ENCODE results near the gene APBA3.
"Not testable (repeated sequence)": the region's sequence is repeated elsewhere in the genome, so short reads cannot be mapped to it uniquely, and the experiment has no call there.

The APBA3 gene

DNA sequence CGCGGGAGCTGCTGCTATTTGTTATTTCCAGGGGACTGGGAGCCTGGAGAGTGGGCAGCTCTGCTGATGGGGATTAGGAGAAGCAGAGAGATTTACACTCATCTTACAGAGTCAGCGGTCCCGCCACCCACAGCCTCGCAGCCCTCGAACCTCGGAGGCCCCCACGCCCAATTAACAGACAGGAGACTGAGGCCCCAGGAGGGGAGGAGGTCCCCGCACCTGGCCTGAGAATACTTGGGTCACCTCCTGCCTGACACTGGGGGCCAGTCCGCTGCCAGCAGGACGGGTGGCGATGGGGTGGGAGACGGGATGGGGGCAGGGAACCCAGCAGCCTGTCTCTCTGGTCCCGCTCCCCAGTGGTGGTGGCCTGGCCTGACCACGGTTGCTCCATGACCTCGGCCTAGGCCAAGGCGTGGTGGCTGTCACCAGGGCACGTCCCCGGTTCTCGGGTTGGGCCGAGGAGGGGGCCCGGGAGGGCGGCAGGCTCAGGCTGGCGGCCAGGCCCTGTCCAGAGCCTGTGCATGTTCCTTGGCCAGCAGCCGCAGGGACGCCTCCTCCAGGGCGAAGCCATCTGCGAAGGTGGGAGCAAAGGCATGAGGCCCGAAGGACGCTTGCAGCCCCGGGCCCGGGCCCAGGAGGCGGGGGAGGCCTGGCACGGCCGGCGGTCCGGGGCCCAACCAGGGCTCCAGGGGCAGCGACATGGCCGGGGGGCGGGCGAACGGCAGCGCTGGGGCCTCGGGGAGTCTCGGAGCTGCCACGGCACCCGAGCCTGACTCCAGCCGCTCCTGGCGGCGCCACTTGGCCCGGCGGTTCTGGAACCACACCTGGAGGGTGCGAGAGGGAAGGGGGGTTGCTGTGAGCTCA lies 8.9 kb upstream of the APBA3 start:
- DNase-seq = no peak

DNA sequence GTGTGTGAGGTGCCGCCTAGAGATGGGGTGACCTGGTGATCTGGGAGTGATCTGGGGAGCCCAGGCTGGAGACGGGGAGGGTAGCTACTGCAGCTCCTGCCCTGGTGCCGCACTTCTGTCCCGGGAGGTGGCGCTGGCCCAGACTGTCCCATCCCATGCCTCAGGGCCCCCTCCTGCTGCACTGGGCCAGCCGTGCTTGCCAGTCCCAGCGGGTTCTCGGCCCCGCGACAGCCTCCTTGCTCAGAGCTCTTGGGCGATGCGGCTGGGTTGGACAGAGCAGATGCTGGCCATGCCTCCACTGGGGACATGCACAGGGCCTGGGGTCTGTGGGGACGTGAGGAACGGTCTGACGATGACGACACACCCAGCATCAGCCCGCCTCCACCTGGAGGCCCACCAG lies 8.0 kb upstream of the APBA3 start:
- DNase-seq = no peak

- no peak for DNase-seq
These were observed 7.2 kb upstream of the APBA3 start for GRCh38 chr19:3768748-3769099.

DNA sequence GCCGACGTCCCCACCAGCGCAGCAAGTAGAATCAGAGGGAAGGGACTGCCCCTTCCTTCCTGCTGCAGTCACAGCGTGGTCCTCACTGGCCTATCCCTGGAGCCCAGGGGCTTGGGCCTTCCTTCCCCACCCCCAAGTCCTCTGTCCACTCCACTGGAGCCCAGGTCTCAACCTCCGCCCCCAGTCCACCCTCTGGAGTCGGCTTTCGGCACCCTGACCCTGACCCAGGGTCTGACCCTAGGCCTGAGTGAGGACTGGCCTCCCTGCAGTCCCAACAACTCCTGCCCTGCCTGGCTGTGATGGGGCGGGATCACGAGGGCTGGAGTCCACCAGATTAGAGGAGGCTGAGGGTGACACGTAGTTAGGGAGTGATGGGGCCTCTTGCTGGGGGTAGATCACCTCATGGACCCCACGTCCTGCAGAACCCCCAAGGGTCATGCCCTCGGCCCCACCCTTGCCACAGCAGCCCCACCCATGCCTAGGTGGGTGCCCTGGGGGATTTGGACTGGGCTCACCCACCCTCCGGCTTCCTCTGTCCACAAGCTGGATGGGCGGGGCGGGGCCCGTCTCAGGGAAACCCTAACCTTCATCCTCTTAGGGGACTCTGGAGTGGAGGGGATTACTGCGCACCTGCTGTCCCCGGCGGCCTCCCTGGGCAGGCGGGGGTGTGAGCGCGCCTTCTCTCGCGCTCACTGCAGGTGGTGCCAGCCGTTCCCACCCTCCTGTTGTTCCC lies 6.7 kb upstream of the APBA3 start:
- no peak for DNase-seq

- no peak for DNase-seq
These were observed 5.6 kb upstream of the APBA3 start for GRCh38 chr19:3767050-3767449.

DNA sequence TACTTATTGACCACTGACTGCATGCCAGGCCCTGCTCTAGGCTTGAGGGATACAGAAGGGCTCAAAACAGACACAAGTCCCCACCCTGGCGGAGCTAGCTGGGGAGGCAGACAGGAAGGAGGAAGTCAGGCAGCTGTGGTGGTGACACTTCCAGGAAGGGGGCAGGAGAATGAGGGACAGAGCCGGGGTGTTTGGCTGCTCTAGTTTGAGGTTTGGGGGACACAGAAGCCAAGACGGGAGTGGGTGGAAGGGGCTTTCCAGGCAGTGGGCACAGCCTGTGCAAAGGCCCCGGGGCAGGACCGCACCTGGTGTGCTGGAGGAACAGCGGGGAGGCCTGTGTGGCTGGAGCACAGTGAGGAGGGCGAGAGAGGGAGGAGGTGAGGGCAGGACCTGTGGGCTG lies 5.0 kb upstream of the APBA3 start:
- DNase-seq = no peak

- not testable (repeated sequence) for DNase-seq
These were observed 4.3 kb upstream of the APBA3 start for GRCh38 chr19:3765757-3766156.

DNA sequence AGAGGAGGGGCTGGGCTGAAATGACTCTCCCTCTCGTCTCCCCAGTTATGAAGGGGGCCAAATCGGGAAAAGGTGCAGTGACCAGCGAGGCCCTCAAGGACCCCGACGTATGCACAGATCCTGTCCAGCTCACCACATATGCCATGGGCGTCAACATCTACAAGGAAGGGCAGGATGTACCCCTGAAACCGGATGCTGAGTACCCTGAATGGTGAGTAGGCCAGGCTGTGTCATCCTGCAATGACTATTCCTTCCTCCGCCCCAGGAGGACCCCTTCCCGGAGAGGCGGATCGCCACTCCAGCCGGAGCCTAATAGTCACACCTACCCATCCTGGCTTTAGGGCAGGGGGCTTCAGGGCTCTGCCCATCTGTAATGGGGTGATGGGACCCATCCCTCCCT lies 3.6 kb upstream of the APBA3 start:
- no peak for DNase-seq

- DNase-seq = peak; percentile 99
These were observed 1.3 kb upstream of the APBA3 start, which contains the start of gene MRPL54 for GRCh38 chr19:3762501-3763459. TSS of gene MRPL54 (plus strand) at chr19:3762682. CDS start at chr19:3762701, 19 bp downstream.

DNA sequence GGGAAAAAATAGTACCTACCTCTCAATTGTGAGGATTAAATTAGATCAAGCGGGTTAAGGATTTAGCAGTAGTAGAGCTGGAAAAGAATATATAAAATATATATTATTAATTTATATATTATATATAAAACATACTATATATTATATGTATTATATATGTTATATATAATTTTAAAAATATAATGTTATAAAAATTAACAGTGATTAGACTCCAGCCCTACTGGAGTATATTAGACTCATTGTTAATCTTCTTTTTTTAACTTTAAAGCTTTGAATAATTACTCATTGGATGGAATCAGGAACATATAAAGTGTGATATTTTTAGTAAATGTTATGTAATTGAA lies 610 bp upstream of the APBA3 start:
- no peak for DNase-seq

DNA sequence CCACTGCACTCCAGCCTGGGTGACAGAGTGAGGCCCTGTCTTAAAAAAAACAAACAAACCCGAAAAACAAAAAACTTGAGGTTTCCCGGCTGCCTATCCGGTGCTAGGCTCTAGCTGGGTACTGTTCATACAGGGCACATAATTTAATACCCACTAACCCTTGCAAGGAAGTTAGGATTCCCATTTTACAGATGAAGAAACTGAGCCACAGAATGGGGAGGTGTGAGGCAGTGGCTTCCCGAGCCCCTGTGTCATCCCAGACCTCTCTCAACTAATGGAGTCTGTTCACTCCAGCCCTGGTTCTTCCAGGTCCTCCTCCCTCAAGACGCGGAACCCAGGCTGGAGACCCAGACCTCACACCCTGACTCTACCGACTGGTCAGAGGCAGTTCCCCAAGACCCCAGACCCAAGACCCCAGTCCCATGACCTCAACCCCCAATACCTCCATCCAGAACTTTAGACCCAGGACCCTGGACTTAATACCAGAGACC lies 576 bp downstream of the APBA3 start:
- DNase-seq = peak; percentile 16

- no peak for DNase-seq
These were observed 1.8 kb downstream of the APBA3 start for GRCh38 chr19:3759482-3760254.

DNA sequence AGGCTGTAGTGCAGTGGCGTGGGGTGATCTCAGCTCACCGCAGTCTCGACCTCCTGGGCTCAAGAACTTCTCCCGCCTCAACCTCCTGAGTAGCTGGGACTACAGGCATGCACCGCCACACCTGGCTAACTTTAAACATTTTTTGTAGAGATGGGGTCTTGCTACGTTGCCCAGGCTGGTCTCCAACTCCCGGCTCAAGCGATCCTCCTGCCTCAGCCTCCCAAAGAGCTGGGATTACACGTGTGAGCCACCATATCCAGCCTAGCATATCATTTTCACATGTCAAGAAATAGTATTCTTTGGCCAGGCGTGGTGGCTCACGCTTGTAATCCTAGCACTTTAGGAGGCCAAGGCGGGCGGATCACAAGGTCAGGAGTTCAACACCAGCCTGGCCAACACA lies 3.2 kb downstream of the APBA3 start:
- not testable (repeated sequence) for DNase-seq

DNA sequence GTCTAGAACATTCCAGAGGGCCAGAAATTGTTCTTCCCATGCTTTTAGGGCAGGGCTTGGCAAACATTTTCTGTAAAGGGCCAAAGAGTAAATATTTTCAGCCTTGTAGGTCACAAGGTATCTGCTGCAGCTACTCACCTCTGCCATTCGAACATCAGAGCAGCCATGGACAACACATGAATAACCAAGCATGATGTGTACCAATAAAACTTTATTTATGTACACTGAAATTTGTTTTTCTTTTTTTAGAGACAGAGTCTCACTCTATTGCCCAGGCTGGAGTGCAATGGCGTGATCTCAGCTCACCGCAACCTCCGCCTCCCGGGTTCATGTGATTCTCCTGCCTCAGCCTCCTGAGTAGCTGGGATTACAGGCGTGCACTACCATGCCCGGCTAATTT lies 3.8 kb downstream of the APBA3 start:
- not testable (repeated sequence) for DNase-seq

DNA sequence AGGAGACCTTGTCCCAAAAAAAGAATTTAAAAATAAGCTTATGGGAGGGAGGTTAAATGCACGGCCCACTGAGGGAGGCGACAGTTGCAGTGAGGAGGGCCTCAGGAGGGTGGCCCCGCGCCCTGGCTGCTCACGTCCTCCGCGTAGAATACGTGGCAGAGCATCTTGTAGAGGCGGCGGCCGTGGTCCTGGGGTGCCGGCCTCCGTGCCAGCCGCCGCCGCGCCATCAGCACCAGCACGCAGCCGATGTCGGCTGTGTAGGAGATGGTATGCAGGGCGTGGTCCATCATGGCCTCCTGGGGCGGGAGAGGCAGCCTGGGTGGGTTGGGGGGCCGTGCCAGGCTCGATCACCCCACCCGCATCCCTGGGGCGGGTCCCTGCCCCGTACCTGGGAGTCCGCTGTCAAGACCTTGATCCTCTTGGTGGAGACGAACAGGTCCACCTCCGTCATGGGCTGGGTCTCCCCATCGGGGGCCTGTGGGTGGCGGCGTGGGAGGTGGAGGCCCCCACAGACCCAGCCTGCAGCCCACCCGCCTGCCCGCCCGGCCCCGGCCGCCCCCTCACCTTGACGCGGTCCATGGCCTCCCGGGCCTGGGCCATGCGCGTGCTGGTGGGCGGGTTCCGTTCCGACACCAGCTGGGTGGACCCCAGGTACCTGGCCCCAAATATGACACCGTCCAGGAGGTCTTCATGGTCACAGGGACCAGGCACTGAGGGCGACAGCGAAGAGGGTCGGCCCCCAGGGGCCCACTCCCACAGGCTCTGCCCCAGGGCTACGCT lies 7.7 kb downstream of the APBA3 start:
- DNase-seq = no peak

GRCh38 chr19:3752492-3752891 lies 9.0 kb downstream of the APBA3 start:
- DNase-seq = no peak

DNA sequence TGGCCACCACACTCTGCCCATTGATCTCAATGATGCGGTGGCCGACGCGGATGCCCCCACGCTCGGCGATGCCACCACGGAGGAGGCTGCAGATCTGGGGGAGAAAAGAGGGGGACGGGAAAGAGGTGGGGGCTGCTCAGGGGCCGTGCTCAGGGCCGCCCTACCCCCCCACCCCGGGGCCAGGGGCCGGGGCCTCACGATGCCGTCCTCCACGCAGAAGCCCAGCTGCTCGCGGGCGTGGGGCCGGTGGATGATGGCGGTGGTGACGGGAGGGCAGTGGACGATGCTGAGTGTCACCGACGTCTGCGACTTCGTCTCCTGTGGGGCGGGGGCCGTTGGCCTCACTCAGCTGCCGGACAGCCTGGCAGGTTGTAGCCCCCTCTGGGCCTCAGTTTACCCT lies 10.3 kb downstream of the APBA3 start:
- DNase-seq = no peak

GRCh38 chr19:3750211-3750610 lies 11.3 kb downstream of the APBA3 start:
- DNase-seq = no peak

DNA sequence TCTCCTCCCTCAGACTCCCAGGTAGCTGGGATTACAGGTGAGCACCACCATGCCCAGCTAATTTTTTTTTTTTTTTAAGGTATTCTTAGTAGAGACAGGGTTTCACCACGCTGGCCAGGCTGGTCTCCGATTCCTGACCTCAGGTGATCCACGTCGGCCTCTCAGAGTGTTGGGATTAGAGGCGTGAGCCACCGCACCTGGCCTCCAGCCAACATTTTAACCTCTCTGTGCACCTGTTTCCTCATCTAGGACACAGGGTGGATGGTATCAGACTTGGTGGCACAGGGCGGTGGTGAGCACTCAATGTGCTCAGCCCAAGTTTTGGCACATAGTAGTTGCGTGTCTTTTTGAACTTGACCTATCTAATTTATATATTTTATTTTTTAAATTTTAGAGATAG lies 12.5 kb downstream of the APBA3 start:
- no peak for DNase-seq

- no peak for DNase-seq
These were observed 15.0 kb downstream of the APBA3 start for GRCh38 chr19:3746371-3747056.

Measured in hematopoietic multipotent progenitor cell treated with erythropoietin and hydrocortisone succinate and interleukin-3 and kit ligand, for 6 days (in vitro differentiated cells).